Fibroblast of lung (primary cell): Measurements from ENCODE around the gene MAN2B2. TPM values are rescaled to one million over a fixed set of nuclear protein-coding genes. Genes with fewer than 3 reads are reported as not detected.

Source experiments
- DNase-seq, 2 donors: peaks; one replicate each; pipeline versions ENCODE4 v3.0.0 to v3.0.0-alpha.2; 2010; ENCODE audit warnings: low read depth in 2 of 2
- H2AFZ ChIP-seq: 2 replicates; pipeline ENCODE4 v1.5.1; 2012; ENCODE audit warnings: low read length, control low read depth, inconsistent platforms
- H3K27ac ChIP-seq: 2 replicates; pipeline ENCODE4 v1.5.1; 2011; ENCODE audit warnings: low read length, control low read depth; ENCODE audit not compliant: insufficient read depth
- H3K27me3 ChIP-seq: 2 replicates; pipeline ENCODE4 v1.5.1; 2011; ENCODE audit warnings: mild to moderate bottlenecking, low read length; ENCODE audit not compliant: control insufficient read depth, insufficient read depth
- H3K36me3 ChIP-seq: 2 replicates; pipeline ENCODE4 v1.5.1; 2011; ENCODE audit warnings: low read length; ENCODE audit not compliant: control insufficient read depth, insufficient read depth
- H3K4me1 ChIP-seq: 2 replicates; pipeline ENCODE4 v1.5.1; 2011; ENCODE audit warnings: low read length; ENCODE audit not compliant: control insufficient read depth, insufficient read depth; ENCODE audit errors: extremely low read depth
- H3K4me2 ChIP-seq: 2 replicates; pipeline ENCODE4 v1.5.1; 2011; ENCODE audit warnings: low read length, control low read depth; ENCODE audit not compliant: insufficient read depth; ENCODE audit errors: extremely low read depth
- H3K4me3 ChIP-seq, 4 experiments: fragments of 200-600 bp in 1 of 4; sonication (generic) in 1 of 4; replicated peaks in 1 of 4; 2 replicates each; pipeline ENCODE4 v1.5.1; 2011 to 2016; ENCODE audit warnings: low read length in 4 of 4, low read depth in 3 of 4, mild to moderate bottlenecking in 3 of 4, control low read depth in 2 of 4, inconsistent platforms in 1 of 4, mixed read lengths in 1 of 4; ENCODE audit not compliant: insufficient read depth in 1 of 4; ENCODE audit errors: control extremely low read depth in 1 of 4
- H3K79me2 ChIP-seq: 2 replicates; pipeline ENCODE4 v1.5.1; 2012; ENCODE audit warnings: mild to moderate bottlenecking, low read length, inconsistent platforms; ENCODE audit not compliant: control insufficient read depth, insufficient read depth
- H3K9ac ChIP-seq: 2 replicates; pipeline ENCODE4 v1.5.1; 2011; ENCODE audit warnings: mild to moderate bottlenecking, low read length, control low read depth; ENCODE audit not compliant: insufficient read depth
- H3K9me3 ChIP-seq: 2 replicates; pipeline ENCODE4 v1.5.1; 2012; ENCODE audit warnings: low read depth, low read length; ENCODE audit not compliant: control insufficient read depth, insufficient read depth
- H4K20me1 ChIP-seq: 2 replicates; pipeline ENCODE4 v1.5.1; 2011; ENCODE audit warnings: low read length; ENCODE audit not compliant: control insufficient read depth, insufficient read depth; ENCODE audit errors: extremely low read depth
- EZH2 ChIP-seq: IDR thresholded peaks from 2 replicates; pipeline ENCODE4 v1.5.1; 2012; ENCODE audit warnings: low read length, control low read depth, mild to moderate bottlenecking; ENCODE audit errors: missing control alignments
- polyA plus RNA-seq, 2 donors: library from polyadenylated mRNA; depleted of rRNA in 1 of 2; stranded (reverse) in 1 of 2; unstranded in 1 of 2; fragments of >200 nt; gene quantifications; 2 replicates each; pipeline ENCODE4 v1.2.1, GENCODE V29; 2011 to 2012; ENCODE audit warnings: missing spikeins in 1 of 2
- total RNA-seq: library from RNA; depleted of rRNA; stranded (reverse); fragments of >200 nt; gene quantifications from 2 replicates; pipeline ENCODE4 v1.2.1, GENCODE V29; 2014
- TF ChIP-seq, protein P1 (sequence below), 2 donors: IDR thresholded peaks in 1 of 2; conservative IDR thresholded peaks in 1 of 2; 1 replicate in 1 of 2; 2 replicates in 1 of 2; pipeline ENCODE4 v1.5.1; 2011 to 2012; ENCODE audit warnings: low read length in 2 of 2, control low read depth in 1 of 2, inconsistent platforms in 1 of 2, low read depth in 1 of 2, mild to moderate bottlenecking in 1 of 2

MAN2B2 gene
- total and polyA plus RNA-seq, 2 donors (not counting 1 experiment from before 2014, with no cell fraction given): 19.0 to 27.2 TPM

DNA sequence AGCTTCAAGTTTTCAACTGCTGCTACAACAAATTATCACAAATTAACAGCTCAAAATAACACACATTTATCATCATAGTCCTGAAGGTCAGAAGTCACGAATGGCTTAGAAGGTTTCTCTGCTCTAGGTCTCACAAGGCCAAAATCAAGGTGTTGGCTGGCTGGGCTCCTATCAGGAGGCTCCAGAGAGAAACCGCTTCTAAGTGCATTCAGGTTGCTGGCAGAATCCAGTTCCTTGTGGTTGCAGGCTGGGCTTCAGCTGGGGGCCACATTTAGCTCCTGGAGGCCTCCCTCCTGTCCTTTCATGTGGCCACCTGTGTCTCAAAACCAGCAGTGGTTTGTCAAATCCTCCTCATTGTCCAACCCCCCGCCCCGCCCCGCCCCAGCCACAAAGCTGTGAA is 80.9 kb downstream of the MAN2B2 start:
- Histone ChIP-seq H4K20me1 (no peaks in the 10 kb centered on the region), H2AFZ (no peak overlapping the region), H3K4me1 (no peaks in the 10 kb centered on the region), H3K4me3 (no peak overlapping the region), H3K9ac (no peak overlapping the region), H3K36me3 (no peaks in the 10 kb centered on the region), H3K9me3 (no peaks in the 10 kb centered on the region), H3K27me3 (no peaks in the 10 kb centered on the region), H3K79me2 (no peaks in the 10 kb centered on the region), H3K27ac (no peak overlapping the region), H3K4me2 (no peak overlapping the region)
- TF ChIP-seq EZH2: no peak
- TF ChIP-seq, protein P1, sequence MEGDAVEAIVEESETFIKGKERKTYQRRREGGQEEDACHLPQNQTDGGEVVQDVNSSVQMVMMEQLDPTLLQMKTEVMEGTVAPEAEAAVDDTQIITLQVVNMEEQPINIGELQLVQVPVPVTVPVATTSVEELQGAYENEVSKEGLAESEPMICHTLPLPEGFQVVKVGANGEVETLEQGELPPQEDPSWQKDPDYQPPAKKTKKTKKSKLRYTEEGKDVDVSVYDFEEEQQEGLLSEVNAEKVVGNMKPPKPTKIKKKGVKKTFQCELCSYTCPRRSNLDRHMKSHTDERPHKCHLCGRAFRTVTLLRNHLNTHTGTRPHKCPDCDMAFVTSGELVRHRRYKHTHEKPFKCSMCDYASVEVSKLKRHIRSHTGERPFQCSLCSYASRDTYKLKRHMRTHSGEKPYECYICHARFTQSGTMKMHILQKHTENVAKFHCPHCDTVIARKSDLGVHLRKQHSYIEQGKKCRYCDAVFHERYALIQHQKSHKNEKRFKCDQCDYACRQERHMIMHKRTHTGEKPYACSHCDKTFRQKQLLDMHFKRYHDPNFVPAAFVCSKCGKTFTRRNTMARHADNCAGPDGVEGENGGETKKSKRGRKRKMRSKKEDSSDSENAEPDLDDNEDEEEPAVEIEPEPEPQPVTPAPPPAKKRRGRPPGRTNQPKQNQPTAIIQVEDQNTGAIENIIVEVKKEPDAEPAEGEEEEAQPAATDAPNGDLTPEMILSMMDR (conservative IDR thresholded peaks at IDR 0.05 in 1 of 2, IDR thresholded peaks at IDR 0.05 in 1 of 2; ENCODE audit: low read depth in 1 of 2, low read length in 2 of 2): no peak
- no peak for DNase-seq

DNA sequence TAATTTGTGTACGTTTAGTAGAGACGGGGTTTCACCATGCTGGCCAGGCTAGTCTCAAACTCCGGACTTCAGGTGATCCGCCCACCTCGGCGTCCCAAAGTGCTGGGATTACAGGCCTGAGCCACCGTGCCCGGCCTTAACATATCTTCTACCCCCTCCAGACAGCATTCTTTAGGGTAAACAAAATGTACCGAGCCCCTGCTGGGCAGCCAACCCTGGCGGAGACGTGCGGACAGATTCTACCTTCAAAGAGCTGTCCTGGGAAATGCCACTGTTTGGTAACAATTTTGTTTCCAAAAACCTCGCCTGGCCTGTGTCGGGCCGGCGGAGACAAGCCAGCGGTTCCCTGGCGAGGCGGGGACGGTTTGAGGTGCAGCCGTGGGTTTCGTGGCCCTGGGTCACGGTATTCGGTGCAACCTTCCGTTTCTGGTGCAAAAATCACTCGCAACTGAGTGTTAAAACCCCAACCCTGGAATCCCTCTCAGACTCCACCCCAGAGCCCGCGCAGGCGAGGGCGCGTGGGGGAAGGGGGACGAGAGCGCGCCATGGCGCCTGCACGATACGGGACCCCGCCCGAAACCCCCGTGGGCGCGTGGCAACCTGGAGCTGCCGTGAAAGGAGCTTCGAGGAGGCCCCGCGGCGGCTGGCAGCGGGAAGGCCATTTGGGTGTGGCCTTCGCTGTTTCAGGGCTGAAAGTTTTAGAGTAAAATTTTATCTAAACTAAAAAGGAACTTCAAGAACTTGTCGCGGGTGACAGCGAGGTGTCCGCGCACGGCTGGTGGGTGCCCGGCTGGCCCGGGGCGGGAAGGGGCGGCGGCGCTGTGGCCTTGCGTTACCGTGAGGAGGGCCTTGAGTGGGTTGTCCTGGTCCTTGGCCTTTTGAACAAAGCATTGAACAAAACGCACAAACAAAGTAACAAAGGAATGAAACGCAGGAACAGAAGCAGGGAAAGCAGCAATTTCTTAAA is 82.5 kb downstream of the MAN2B2 start:
- DNase-seq: no peak
- no peaks in the 10 kb centered on the region for H3K9me3 ChIP-seq

DNA sequence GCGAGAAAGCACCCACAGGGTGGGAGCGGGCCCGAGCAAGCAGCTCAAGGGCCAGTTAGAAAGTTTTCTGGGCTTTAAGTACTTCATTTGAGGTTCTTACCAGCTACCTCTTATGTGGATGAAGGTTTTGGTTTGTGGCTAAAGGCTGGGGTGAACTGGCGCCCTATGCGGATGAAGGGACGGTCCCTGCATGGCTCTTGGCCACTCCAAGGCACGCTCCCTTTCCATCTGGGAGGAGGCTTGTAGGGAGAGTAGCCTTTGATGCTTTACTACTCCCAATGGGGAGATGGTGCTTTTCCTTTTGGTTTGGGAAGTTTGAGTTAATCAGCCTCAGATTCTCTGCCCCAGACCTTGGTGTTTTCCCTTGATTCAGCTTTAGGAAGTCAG is 83.2 kb downstream of the MAN2B2 start:
- peak overlapping the region in 1 of 4 experiments; percentile 36 for H3K4me3 ChIP-seq
- no peak overlapping the region for H3K9ac ChIP-seq
- H3K4me1 ChIP-seq: no peaks in the 10 kb centered on the region
- H3K4me2 ChIP-seq: no peak overlapping the region
- H3K36me3 ChIP-seq: no peaks in the 10 kb centered on the region
- H3K79me2 ChIP-seq: no peaks in the 10 kb centered on the region
- DNase-seq: peak in 1 of 2 donors; percentile 14
- TF ChIP-seq, protein P1 (conservative IDR thresholded peaks at IDR 0.05 in 1 of 2, IDR thresholded peaks at IDR 0.05 in 1 of 2; ENCODE audit: low read depth in 1 of 2, low read length in 2 of 2): no peak
- TF ChIP-seq EZH2: no peak
- no peak overlapping the region for H3K27ac ChIP-seq
- H3K9me3 ChIP-seq: no peaks in the 10 kb centered on the region
- peaks cover 5% of the 10 kb centered on the region for H3K27me3 ChIP-seq
- peak overlapping the region; percentile 24 for H2AFZ ChIP-seq
- no peaks in the 10 kb centered on the region for H4K20me1 ChIP-seq

More for the DNA sequence above, 82.5 kb downstream of the MAN2B2 start:
- H3K36me3 ChIP-seq: no peaks in the 10 kb centered on the region
- no peaks in the 10 kb centered on the region for H3K4me1 ChIP-seq
- H3K9ac ChIP-seq: no peak overlapping the region
- H2AFZ ChIP-seq: no peak overlapping the region
- no peaks in the 10 kb centered on the region for H3K27me3 ChIP-seq
- H3K4me3 ChIP-seq: no peak overlapping the region
- no peaks in the 10 kb centered on the region for H3K79me2 ChIP-seq
- H3K27ac ChIP-seq: no peak overlapping the region
- no peaks in the 10 kb centered on the region for H4K20me1 ChIP-seq
- H3K4me2 ChIP-seq: no peak overlapping the region
- TF ChIP-seq, protein P1 (conservative IDR thresholded peaks at IDR 0.05 in 1 of 2, IDR thresholded peaks at IDR 0.05 in 1 of 2; ENCODE audit: low read depth in 1 of 2, low read length in 2 of 2): no peak
- no peak for TF ChIP-seq EZH2
